Calu3 (cell line): Measurements from ENCODE around the gene SGPL1. TPM values are rescaled to one million over a fixed set of nuclear protein-coding genes. Genes with fewer than 3 reads are reported as not detected.

Experiments
- BruUV-seq: library from RNA; stranded (reverse); fragments of 400-500 nt; replicated peaks from 2 replicates; lab custom pipeline; 2021; lab: Mats Ljungman, UMichigan
- CTCF ChIA-PET: fragments of 300-600 bp; sonication (Branson Sonifier 250); formaldehyde crosslinking; loops from one replicate; lab custom pipeline; 2022; ENCODE audit warnings: antibody characterized with exemption; lab: Charles Lee
- DNase-seq: peaks from one replicate; pipeline ENCODE4 v3.0.0; 2022
- H3K27ac Mint-ChIP-seq: one replicate; pipeline ENCODE4 v1.8.0; 2022; ENCODE audit warnings: mixed read lengths; ENCODE audit not compliant: unreplicated experiment
- H3K27me3 Mint-ChIP-seq: one replicate; pipeline ENCODE4 v1.8.0; 2022; ENCODE audit warnings: mixed read lengths; ENCODE audit not compliant: unreplicated experiment
- H3K36me3 Mint-ChIP-seq: one replicate; pipeline ENCODE4 v1.8.0; 2022; ENCODE audit warnings: mild to moderate bottlenecking, moderate library complexity, mixed read lengths; ENCODE audit not compliant: insufficient read depth, unreplicated experiment
- H3K4me1 Mint-ChIP-seq: one replicate; pipeline ENCODE4 v1.8.0; 2022; ENCODE audit warnings: mild to moderate bottlenecking, low read depth, mixed read lengths; ENCODE audit not compliant: unreplicated experiment
- H3K4me3 Mint-ChIP-seq: one replicate; pipeline ENCODE4 v1.8.0; 2022; ENCODE audit warnings: mild to moderate bottlenecking, low read depth, moderate library complexity, mixed read lengths; ENCODE audit not compliant: unreplicated experiment
- H3K9me3 Mint-ChIP-seq: one replicate; pipeline ENCODE4 v1.8.0; 2022; ENCODE audit warnings: low read depth, mixed read lengths; ENCODE audit not compliant: unreplicated experiment
- intact Hi-C: fragments of 100-400 bp; cut with micrococcal nuclease; formaldehyde crosslinking; loops from one replicate; pipeline ENCODE4 v1.10.0; 2022; ENCODE audit not compliant: unreplicated experiment
- total RNA-seq: library from RNA; stranded (reverse); gene quantifications from 2 replicates; pipeline ENCODE4 v1.2.3, GENCODE V29; 2022
- TF ChIP-seq, protein P1 (sequence below): fragments of 200-600 bp; IDR thresholded peaks from one replicate; pipeline ENCODE4 v1.8.0; 2022; ENCODE audit warnings: antibody characterized with exemption; ENCODE audit not compliant: unreplicated experiment

Gene SGPL1
- total RNA-seq, 1 experiment from 2014 or later = 84.6 TPM

DNA sequence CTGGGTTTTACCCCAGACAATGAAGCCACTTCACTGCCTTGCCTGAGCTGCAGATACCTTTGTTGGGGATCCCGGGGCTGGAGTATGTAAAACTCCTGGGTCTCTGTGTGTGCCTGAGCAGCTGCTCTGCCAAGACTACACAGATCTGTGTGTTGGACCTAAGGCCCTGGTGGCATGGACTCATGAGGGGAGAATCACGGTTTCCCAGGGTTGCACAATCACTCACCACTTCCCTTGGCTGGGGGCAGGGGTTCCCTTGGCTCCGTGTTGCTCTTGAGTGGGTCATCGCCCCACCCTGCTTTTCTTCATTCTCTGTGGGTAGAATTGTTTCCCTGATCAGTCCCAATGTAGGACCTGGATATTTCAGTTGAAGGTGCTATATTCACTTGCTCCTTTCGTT lies 16.6 kb upstream of the SGPL1 start:
- Mint-ChIP-seq H3K27me3 (peaks cover 71% of the 10 kb centered on the region), H3K27ac (no peak overlapping the region), H3K4me1 (peaks cover 3% of the 10 kb centered on the region), H3K9me3 (no peaks in the 10 kb centered on the region), H3K4me3 (no peak overlapping the region), H3K36me3 (no peaks in the 10 kb centered on the region)
- CTCF ChIA-PET = interaction anchor here (0.5 kb wide), 1 partner anchor 409 kb away, joined by 4 read pairs; no protein-coding TSS in a partner anchor
- BruUV-seq = no TSS peak
- intact Hi-C loops = no loop called here
- no peak for DNase-seq
- TF ChIP-seq, protein P1, sequence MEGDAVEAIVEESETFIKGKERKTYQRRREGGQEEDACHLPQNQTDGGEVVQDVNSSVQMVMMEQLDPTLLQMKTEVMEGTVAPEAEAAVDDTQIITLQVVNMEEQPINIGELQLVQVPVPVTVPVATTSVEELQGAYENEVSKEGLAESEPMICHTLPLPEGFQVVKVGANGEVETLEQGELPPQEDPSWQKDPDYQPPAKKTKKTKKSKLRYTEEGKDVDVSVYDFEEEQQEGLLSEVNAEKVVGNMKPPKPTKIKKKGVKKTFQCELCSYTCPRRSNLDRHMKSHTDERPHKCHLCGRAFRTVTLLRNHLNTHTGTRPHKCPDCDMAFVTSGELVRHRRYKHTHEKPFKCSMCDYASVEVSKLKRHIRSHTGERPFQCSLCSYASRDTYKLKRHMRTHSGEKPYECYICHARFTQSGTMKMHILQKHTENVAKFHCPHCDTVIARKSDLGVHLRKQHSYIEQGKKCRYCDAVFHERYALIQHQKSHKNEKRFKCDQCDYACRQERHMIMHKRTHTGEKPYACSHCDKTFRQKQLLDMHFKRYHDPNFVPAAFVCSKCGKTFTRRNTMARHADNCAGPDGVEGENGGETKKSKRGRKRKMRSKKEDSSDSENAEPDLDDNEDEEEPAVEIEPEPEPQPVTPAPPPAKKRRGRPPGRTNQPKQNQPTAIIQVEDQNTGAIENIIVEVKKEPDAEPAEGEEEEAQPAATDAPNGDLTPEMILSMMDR = no peak

DNA sequence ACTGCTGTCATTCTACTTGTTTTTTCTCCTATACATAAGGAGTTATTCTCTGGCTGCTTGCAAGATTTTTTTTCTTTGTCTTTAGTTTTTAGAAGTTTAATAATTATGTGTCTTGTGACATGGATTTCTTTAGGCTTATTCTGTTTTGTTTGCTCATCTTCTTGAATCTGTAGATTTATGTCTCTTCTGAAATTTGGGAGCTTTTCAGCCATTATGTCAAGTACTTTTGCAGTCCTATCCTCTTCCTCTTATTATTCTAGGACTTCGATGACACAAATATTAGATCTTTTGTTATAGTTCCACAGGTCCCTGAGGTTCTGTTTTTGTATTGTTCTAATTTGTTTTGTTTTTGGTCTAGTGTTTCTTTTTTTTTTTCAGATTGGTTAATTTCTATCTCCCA lies 13.9 kb upstream of the SGPL1 start:
- Mint-ChIP-seq H3K4me3 (no peak overlapping the region), H3K27ac (no peak overlapping the region), H3K4me1 (peaks cover 15% of the 10 kb centered on the region), H3K36me3 (no peaks in the 10 kb centered on the region), H3K27me3 (peaks cover 54% of the 10 kb centered on the region), H3K9me3 (no peaks in the 10 kb centered on the region)
- intact Hi-C loops = no loop called here
- CTCF ChIA-PET = no interaction called here
- TF ChIP-seq, protein P1 = no peak
- BruUV-seq = no TSS peak
- no peak for DNase-seq

DNA sequence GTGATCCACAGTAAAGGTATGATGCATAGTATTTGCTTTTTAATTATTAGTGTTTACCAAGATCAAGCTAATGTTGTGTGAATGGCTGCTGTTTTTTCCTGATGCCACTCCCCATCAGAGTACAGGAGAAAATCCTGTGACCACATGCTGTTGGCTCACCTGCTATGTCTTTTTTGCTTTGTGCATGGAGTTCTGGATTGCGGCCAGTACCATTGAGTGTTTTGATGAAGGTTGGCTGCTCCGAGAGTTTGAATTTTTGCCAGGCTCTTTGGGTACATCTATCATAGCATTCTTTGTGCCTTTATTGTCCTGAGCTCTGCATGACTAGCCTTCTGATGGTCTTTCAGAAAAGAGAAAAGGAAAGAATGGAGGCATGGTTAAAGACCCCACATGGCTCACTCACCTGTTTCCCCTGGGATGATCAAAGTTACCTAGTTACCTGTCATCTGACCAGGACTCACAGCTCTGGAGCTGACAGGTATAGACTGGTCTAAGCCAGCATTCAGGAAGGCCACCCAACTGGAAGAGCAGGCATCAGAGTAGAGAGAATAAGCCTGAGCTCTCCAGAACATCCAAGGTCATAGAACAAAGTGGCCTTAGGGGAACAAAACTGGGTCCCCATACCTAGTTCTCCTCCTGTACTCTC lies 11.8 kb upstream of the SGPL1 start:
- peaks cover 49% of the 10 kb centered on the region for H3K27me3 Mint-ChIP-seq
- no TSS peak for BruUV-seq
- DNase-seq = no peak
- intact Hi-C loops = no loop called here
- no peak overlapping the region for H3K4me3 Mint-ChIP-seq
- H3K27ac Mint-ChIP-seq = no peak overlapping the region
- TF ChIP-seq, protein P1 = no peak
- peaks cover 15% of the 10 kb centered on the region for H3K4me1 Mint-ChIP-seq
- H3K9me3 Mint-ChIP-seq = no peaks in the 10 kb centered on the region
- no peaks in the 10 kb centered on the region for H3K36me3 Mint-ChIP-seq
- CTCF ChIA-PET = no interaction called here

DNA sequence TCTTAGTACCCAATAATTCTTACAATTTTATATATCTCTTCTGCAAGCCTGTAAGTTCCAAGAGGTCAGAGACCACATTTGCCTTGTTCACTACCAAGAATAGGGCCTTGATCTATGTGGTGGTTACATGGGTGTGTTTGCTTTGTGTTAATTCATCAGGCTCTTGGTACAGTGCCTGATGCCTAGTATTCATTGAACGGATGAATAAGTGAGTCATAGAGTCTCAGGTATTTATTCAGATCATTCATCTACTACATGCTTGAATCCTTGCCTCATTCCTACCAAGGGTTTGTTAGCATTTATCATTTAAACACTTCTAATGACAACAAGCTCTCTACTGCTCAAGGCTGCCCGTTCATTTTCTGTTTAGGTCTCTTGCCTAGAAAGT lies 11.3 kb upstream of the SGPL1 start:
- no TSS peak for BruUV-seq
- no peak for DNase-seq

More for the DNA sequence above, 11.3 kb upstream of the SGPL1 start:
- Mint-ChIP-seq H3K4me1 (peaks cover 15% of the 10 kb centered on the region), H3K27me3 (peaks cover 49% of the 10 kb centered on the region), H3K9me3 (no peaks in the 10 kb centered on the region), H3K27ac (no peak overlapping the region), H3K4me3 (no peak overlapping the region), H3K36me3 (no peaks in the 10 kb centered on the region)
- intact Hi-C loops = no loop called here
- CTCF ChIA-PET = no interaction called here
- TF ChIP-seq, protein P1 = no peak
